GM20431 (cell line): ENCODE data around the gene PPP2R2B.
"Not testable (repeated sequence)": the region's sequence is repeated elsewhere in the genome, so short reads cannot be mapped to it uniquely, and the experiment has no call there.

Experiments used
- in situ Hi-C: fragments of 300-500 bp; cut with MseI, MboI; formaldehyde crosslinking; loops from one replicate; pipeline ENCODE4 v1.15.0; 2020; ENCODE audit warnings: low sequenced_read_pairs; ENCODE audit not compliant: unreplicated experiment

Gene PPP2R2B

GRCh38 chr5:146754621-146755020 lies 123.9 kb downstream of the PPP2R2B start:
- in situ Hi-C loops = no loop called here

GRCh38 chr5:146753641-146754040 lies 124.9 kb downstream of the PPP2R2B start:
- in situ Hi-C loops = no loop called here

DNA sequence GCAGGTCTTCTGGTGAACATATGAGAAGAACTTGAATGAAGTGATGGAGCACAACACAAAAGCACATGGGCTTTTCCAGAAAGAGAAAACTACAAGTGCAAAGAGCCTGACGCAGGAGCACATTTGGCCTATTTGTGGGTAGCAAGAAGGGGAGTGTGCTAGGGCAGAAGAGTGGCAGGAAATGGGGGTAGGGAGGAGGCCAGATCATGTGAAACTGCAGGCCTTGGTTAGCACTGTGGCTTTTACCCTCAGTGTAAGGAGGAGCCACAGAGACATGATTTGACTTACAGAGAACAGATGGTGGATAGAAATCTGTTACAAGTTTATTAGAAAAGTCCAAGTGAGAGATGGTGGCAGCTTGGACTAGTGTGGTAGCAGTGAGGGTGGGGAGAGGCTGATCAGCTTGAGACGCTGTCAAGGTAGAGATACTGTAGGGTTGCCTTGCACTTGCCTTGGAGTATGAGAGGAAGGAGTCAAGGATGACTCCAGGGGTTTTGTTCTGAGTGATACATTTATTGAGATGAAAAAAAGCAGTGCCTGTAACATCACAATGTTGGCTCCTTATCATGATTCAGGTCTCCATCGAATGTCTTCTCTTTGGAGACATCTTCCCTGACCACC lies 126.7 kb downstream of the PPP2R2B start:
- in situ Hi-C loops = no loop called here

DNA sequence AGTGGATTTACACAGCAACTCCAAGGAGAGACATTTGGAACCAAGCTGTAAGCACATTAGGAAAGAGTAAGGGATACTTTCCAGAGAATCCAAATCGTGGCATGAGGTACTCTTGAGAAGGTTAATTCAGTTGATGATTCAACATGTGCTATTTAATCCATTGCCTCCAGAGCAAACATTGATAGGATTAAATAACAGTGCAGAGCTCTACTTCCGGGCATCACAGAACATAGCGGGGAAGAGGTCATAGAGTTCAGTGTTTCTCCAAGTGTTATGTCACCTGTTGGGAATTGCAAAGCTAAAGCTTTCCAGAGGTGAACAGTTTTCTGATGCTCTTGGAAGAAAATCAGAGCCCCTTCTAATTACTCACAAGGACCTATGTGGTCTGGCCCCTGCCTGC lies 127.5 kb downstream of the PPP2R2B start:
- in situ Hi-C loops = no loop called here

DNA sequence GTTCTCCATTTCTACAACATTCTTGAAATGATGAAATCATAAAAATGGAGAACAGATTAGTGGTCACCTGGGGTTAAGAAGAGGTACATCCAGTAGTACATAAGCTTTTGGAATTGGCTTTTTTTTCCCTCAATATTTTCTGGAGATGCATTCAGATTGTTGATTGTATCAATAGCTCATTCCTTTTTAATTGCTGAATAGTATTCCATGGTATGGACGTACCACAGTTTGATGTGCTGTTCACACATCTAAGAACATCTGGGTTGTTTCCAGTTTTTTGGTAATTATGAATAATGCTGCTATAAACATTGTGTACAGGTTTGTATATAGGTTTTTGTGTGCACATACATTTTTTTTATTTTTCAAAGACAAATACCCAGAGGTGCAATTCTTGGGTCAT lies 130.0 kb downstream of the PPP2R2B start:
- in situ Hi-C loops = no loop called here

GRCh38 chr5:146745931-146746577 lies 132.5 kb downstream of the PPP2R2B start:
- in situ Hi-C loops = no loop called here

- in situ Hi-C loops = no loop called here
These were observed 134.3 kb downstream of the PPP2R2B start for GRCh38 chr5:146744068-146744745.

DNA sequence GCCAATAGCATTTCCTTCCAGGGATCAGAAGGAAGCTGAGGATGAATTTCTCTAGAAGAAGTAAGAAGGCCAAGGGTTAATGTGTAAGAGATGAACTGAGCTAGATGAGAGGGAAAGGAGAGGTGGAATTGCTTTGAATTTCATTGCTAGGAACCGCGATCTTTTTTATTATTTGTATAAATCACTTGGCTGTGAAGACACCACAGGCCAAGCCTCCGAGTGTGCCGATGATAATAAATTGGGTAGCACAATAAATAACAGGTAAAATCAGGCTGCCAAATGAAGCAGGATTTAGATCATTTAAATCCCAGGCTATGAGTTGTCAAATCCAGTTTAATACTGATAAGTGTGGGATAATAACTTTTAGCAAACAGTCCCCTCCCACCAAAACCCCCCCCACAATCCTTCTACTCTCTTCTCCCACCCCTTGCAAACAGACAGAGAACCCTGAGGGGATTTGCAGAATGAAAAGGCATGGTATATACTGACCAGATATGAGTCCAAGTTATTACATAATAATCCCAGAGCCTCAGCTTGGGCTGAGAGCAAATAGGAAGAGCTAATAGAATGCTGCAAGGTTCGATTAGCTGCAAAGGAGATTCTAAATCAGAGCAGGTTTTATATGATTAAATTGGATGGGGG lies 143.5 kb downstream of the PPP2R2B start:
- in situ Hi-C loops = no loop called here

GRCh38 chr5:146732962-146733361 lies 145.6 kb downstream of the PPP2R2B start:
- in situ Hi-C loops = no loop called here

DNA sequence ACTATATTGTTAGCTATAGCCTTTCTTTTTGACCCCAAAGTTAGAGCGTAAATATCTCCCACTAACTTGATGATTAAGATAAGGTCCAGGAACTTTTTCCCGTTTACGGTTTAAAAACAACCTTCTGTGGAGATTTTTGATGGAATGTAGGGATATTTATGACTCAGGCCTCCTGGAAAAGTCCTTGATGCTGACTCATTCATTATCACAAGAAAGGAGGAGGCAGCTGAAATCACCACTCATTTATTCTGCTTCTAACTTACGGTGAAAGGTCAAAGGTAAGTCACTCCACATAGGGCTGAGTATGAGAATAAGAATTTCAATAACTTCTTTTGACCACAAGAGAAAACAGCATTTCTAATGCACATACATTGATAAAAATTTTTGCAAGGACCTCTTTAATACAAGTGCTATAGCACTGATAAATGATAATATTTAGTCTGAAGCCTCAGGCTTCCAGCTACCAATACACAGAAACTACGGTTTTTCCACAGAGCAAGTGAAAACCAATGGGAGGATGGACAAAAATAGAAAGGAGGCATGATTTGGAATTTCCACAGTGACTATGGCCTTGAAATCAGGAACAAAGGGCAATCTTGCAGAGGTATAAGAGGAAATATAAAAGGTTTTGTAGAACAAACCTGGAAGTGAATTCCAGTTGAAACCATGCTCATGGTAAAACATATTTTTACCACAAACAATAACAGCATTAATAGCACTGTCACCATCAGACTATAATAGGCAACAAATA lies 146.5 kb downstream of the PPP2R2B start:
- in situ Hi-C loops = no loop called here

DNA sequence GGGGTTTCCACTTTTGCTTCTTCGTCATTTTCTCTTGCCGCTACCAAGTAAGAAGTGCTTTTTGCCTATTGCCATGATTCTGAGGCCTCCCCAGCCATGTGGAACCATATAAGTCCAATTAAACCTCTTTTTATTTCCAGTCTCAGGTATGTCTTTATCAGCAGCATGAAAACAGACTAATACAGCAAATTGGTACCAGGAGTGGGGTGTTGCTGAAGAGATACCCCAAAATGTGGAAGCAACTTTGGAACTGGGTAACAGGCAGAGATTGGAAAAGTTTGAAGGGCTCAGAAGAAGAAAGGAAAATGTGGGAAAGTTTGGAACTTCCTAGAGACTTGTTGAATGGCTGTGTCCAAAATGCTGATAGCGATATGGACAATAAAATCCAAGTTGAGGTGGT lies 149.8 kb downstream of the PPP2R2B start:
- in situ Hi-C loops = not testable (repeated sequence)

DNA sequence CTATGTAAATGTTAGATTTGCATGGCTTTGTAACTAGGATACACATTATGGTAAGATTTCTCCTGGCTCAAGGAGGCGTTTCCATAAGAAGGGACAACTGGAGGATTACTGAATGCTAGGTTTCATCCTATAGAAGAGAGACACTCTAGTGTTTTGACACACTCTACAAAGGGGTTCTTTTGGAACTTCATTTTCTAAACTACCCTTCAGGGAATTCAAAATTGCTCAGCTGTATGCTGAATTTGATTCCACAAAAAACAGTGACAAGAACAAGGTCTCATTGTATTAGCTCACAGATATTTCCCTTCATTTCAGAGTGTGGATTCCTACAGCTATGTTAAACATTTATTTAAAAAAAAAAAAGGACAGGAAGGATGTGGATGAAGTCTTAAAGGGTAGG lies 151.7 kb downstream of the PPP2R2B start:
- in situ Hi-C loops = no loop called here

GRCh38 chr5:146726020-146726419 lies 152.5 kb downstream of the PPP2R2B start:
- in situ Hi-C loops = no loop called here

GRCh38 chr5:146725025-146725424 lies 153.5 kb downstream of the PPP2R2B start:
- in situ Hi-C loops = no loop called here

DNA sequence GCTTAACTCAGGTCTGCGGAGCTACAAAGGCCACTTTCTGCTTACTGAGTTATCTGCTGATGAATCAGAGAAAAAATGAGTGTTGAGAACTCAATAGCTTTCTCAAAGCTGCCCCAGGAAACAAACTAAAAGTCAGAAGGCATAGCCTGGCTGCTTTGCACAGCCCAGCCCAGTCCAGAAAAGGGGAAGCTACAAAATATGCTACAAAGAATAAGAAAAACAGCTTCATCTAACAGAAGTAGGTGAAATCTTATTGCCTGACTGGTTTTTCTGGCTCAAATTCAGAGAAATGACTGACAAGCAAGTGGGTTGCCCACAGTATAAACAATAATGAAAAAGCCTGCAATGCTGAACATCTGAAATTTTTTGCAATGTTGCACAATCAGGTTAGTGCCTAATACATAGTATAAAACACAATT lies 156.2 kb downstream of the PPP2R2B start:
- in situ Hi-C loops = no loop called here

DNA sequence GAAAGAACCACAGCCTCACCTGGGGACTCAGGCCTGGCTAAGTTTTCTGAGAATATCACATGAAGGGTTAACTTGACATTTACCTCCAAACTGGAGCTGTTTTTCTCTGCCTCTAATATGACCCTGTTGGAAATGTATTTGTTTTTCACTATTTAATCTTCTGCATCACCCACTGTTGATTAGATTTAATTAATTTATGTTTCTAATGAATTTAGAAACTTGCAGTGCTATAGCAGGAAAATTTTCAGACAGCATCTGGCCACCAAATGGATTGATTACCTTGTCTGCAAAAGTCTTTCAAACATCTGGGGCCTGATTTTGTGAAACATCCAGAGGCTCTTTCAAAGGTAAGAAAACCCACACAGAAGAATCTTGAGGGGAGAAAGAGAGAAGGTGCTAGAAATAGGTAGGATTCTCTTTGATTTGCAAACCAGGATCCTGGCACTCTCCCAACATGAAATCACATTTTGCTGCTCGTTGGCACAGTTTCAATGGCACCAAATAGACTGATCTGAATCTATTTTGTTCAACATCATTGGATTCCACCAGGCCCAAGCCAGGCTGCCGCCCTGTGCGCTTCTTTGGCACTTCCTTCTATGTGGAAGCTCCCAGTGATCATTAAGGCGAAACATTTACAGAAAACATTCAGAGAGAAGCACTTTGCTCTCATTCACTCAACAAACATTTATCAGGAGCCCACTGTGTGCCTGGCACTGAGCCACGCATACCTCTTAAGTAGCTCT lies 157.3 kb downstream of the PPP2R2B start:
- in situ Hi-C loops = no loop called here

GRCh38 chr5:146720107-146720506 lies 158.4 kb downstream of the PPP2R2B start:
- in situ Hi-C loops = no loop called here

- in situ Hi-C loops = no loop called here
These were observed 159.4 kb downstream of the PPP2R2B start for GRCh38 chr5:146719179-146719578.

DNA sequence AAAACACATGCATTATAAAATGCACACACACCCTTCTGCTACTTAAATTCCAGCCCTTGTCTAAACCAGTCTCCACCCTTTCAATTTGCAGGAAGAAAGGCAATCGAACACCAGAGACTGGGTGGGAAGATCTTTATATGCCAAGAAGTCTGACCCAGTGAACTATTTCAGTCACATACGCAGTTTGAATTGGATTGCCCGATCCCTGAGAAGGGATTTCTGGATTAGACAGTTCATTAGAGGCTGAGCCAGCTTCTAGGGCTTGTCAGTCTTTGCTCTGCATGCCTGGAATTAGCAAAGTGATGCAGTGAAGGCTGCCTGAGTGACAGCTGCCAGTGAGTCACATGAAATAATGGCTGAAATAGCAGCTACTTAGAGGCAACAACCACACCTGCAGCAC lies 159.9 kb downstream of the PPP2R2B start:
- in situ Hi-C loops = no loop called here

DNA sequence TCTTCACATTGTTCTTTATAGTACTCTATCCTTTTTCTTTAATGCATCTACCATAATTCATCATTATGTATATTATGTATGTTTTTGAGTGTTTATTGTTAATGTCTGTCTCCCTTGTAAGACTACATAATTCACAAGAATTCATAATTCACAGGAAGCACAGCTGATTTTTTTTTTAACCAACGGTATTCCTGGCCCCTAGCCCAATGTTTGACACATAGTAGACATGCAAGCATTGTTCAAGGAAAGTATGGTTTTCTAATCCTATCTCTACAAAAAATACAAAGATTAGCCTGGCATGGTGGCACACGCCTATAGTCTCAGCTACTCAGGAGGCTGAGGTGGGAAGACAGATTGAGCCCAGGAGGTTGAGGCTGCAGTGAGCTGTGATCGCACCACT lies 160.6 kb downstream of the PPP2R2B start:
- in situ Hi-C loops = no loop called here
